ENCODE measurements around the gene ESCO1. TPM values are rescaled to one million over a fixed set of nuclear protein-coding genes. Genes with fewer than 3 reads are reported as not detected.

The ESCO1 gene
- total and polyA plus RNA-seq, 10 donors = 13.5 to 35.0 (median 19.9) TPM

DNA sequence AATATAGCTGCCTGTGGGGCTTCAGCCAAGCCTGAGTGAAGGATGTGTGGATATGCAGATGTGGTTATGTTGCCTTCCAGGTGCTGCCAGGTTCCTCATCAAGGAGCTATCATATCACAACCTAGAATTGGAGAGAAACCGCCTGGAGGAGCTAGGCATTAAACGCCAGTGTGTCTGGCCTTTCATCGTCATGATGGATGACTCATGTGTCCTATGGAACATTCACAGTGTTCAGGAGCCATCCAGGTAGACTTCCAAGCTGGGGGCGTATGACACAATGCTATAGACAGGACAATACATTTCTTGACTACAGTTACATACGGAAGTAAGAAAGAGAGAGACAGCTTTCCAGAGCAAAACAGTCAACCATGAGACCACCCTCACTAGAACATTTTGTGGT is 86.8 kb downstream of the ESCO1 start:
- Histone ChIP-seq H3K4me1 (no peaks in the 10 kb centered on the region), H3K27ac (no peak overlapping the region), H3K4me3 (no peak overlapping the region), H3K36me3 (peaks cover 0 to 50% (median 8%) of the 10 kb centered on the region in 6 donors), H3K27me3 (replicated peaks in 1 of 7) (no peaks in the 10 kb centered on the region), H3K9me3 (peaks cover 0 to 13% (median 0%) of the 10 kb centered on the region in 8 donors)
- intact Hi-C loops (cut with DNase I; ENCODE audit: low total_unique reads) = no loop called here
- WGBS, 5 donors = 90 to 98% (median 95%) methylated on average over 5 of the region's 5 CpGs
- TF ChIP-seq, protein P1, sequence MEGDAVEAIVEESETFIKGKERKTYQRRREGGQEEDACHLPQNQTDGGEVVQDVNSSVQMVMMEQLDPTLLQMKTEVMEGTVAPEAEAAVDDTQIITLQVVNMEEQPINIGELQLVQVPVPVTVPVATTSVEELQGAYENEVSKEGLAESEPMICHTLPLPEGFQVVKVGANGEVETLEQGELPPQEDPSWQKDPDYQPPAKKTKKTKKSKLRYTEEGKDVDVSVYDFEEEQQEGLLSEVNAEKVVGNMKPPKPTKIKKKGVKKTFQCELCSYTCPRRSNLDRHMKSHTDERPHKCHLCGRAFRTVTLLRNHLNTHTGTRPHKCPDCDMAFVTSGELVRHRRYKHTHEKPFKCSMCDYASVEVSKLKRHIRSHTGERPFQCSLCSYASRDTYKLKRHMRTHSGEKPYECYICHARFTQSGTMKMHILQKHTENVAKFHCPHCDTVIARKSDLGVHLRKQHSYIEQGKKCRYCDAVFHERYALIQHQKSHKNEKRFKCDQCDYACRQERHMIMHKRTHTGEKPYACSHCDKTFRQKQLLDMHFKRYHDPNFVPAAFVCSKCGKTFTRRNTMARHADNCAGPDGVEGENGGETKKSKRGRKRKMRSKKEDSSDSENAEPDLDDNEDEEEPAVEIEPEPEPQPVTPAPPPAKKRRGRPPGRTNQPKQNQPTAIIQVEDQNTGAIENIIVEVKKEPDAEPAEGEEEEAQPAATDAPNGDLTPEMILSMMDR (IDR thresholded peaks at IDR 0.05 in 8 of 11, conservative IDR thresholded peaks at IDR 0.05 in 3 of 11) = no peak
- TF ChIP-seq POLR2A (IDR thresholded peaks at IDR 0.05) (no peak), POLR2AphosphoS5 (IDR thresholded peaks at IDR 0.05) (no peak)
- DNase-seq = no peak

DNA sequence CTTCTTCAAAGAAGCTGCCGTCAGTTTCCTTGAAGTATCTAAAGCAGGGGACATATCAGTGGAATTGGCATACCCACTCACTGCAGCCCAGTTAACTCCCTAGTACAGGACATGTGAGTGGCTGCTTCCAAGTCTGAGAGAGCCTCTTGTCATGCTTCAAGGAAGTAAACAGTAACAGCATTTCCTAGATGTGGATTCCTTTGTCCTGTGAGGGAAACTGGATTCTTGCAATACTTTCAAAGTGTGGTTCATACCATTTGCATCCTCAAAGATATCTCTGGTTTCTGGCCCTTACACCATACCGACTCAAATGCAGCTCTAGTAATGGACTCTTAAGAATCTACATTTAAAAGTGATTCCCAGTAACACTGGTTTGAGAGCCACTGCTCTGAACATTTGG is 87.2 kb downstream of the ESCO1 start:
- Histone ChIP-seq H3K27ac (no peak overlapping the region), H3K4me1 (no peaks in the 10 kb centered on the region), H3K4me3 (no peak overlapping the region), H3K9me3 (peaks cover 0 to 13% (median 0%) of the 10 kb centered on the region in 8 donors), H3K27me3 (replicated peaks in 1 of 7) (no peaks in the 10 kb centered on the region), H3K36me3 (peaks cover 0 to 45% (median 8%) of the 10 kb centered on the region in 6 donors)
- DNase-seq = no peak
- intact Hi-C loops (cut with DNase I; ENCODE audit: low total_unique reads) = no loop called here
- 93 to 98% (median 93%) methylated on average over 2 of the region's 2 CpGs for WGBS, 5 donors
- TF ChIP-seq, protein P1 (IDR thresholded peaks at IDR 0.05 in 8 of 11, conservative IDR thresholded peaks at IDR 0.05 in 3 of 11) = no peak
- TF ChIP-seq POLR2AphosphoS5 (IDR thresholded peaks at IDR 0.05) (no peak), POLR2A (IDR thresholded peaks at IDR 0.05) (no peak)

DNA sequence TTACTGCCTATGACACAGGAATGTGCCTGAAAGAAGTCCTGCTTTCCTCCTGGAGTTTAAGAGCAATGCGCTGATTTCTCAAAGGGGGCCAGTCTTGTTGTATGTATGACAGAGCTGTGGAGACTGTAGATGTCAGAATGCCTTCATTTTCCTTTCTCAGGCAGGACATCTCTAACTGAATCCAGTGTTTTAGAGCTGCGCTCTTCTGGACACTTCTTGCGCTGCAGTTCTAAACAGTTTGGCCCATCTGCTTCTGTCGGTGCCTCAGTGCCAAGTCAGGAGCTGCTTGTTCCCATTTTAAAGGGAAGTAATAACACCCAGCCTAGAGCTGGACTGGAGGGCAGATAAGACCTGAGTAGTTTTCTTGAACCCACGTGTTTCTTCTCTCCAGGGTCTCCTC is 91.4 kb downstream of the ESCO1 start:
- intact Hi-C loops (cut with DNase I; ENCODE audit: low total_unique reads) = no loop called here
- DNase-seq = no peak
- WGBS, 5 donors = 84 to 93% (median 87%) methylated on average over 5 of the region's 5 CpGs

DNA sequence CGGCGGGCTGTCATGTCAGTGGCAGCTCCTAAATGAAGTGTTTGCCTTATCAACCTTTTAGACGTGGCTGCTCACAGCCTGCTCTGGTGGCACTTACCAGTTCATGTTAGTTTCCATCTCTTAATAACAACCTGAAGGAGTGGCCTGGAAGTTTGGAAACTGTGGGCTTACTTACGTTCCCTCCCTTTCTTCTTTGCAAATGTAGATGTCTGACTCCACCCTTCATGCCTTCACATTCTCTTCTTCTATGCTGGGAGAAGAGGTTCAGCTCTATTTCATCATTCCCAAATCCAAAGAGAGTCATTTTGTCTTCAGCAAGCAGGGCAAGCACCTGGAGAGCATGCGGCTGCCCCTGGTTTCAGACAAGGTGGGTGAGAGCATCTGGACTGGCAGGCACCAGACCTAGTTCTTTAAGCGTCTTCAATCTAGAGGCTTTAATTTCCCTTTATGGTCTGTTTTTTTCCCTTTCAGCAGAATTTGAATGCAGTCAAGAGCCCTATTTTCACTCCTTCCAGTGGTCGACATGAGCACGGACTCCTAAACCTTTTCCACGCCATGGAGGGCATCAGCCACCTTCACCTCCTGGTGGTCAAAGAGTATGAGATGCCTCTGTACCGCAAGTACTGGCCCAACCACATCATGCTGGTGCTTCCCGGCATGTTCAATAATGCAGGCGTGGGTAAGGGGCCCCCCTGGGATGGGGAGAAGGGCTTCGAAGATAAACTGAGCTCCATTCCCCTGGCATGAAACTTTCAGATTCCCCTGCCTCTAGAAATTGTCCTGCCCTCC is 92.4 kb downstream of the ESCO1 start:
- DNase-seq = no peak
- H3K4me3 ChIP-seq = no peak overlapping the region
- H3K9me3 ChIP-seq = peaks cover 0 to 13% (median 0%) of the 10 kb centered on the region in 8 donors
- intact Hi-C loops (cut with DNase I; ENCODE audit: low total_unique reads) = no loop called here
- H3K4me1 ChIP-seq = no peaks in the 10 kb centered on the region
- no peak overlapping the region for H3K27ac ChIP-seq
- peaks cover 0 to 3% (median under 1%) of the 10 kb centered on the region in 6 donors for H3K36me3 ChIP-seq
- H3K27me3 ChIP-seq (replicated peaks in 1 of 7) = no peaks in the 10 kb centered on the region
- WGBS, 5 donors = 90 to 95% (median 92%) methylated on average over 13 of the region's 13 CpGs
- TF ChIP-seq, protein P1 (IDR thresholded peaks at IDR 0.05 in 8 of 11, conservative IDR thresholded peaks at IDR 0.05 in 3 of 11) = no peak
- TF ChIP-seq POLR2AphosphoS5 (IDR thresholded peaks at IDR 0.05) = no peak
- no peak for TF ChIP-seq POLR2A (IDR thresholded peaks at IDR 0.05)

More for the DNA sequence above, 91.4 kb downstream of the ESCO1 start:
- TF ChIP-seq POLR2AphosphoS5 (IDR thresholded peaks at IDR 0.05) = no peak
- no peak for TF ChIP-seq POLR2A (IDR thresholded peaks at IDR 0.05)
- TF ChIP-seq, protein P1 (IDR thresholded peaks at IDR 0.05 in 8 of 11, conservative IDR thresholded peaks at IDR 0.05 in 3 of 11) = no peak
- no peaks in the 10 kb centered on the region for H3K27me3 ChIP-seq (replicated peaks in 1 of 7)
- no peak overlapping the region for H3K27ac ChIP-seq
- H3K4me1 ChIP-seq = no peaks in the 10 kb centered on the region
- peaks cover 0 to 13% (median 6%) of the 10 kb centered on the region in 6 donors for H3K36me3 ChIP-seq
- peaks cover 0 to 13% (median 0%) of the 10 kb centered on the region in 8 donors for H3K9me3 ChIP-seq
- no peak overlapping the region for H3K4me3 ChIP-seq

Measured in spleen (tissue), 11 donors.